OCI-LY7 (cell line): ENCODE results near the gene F7. TPM values are rescaled to one million over a fixed set of nuclear protein-coding genes. Genes with fewer than 3 reads are reported as not detected.

Experiments used
- BruUV-seq: library from RNA; stranded (reverse); fragments of 400-500 nt; replicated peaks from 2 replicates; lab custom pipeline; 2021; lab: Mats Ljungman, UMichigan
- CTCF ChIA-PET: fragments of 300-600 bp; sonication (Branson Sonifier 250); formaldehyde crosslinking; loops from one replicate; lab custom pipeline; 2022; ENCODE audit warnings: antibody characterized with exemption; ENCODE audit not compliant: unreplicated experiment; lab: Charles Lee
- POLR2A ChIA-PET: fragments of 300-600 bp; sonication (Branson Sonifier 250); formaldehyde crosslinking; loops from one replicate; lab custom pipeline; 2022; ENCODE audit warnings: antibody characterized with exemption; lab: Charles Lee
- DNase-seq: peaks from one replicate; pipeline ENCODE4 v3.0.0-alpha.2; 2015; ENCODE audit warnings: low spot score
- H2AFZ ChIP-seq: fragments of 200-600 bp; sonication (generic), shearing (Covaris generic); 2 replicates; pipeline ENCODE4 v1.6.1; 2014; ENCODE audit warnings: mild to moderate bottlenecking, antibody characterized with exemption, low read length, moderate library complexity
- H3K27ac ChIP-seq: fragments of 200-600 bp; sonication (generic); 2 replicates; pipeline ENCODE4 v1.5.1; 2014; ENCODE audit warnings: mixed run types, low read depth, mild to moderate bottlenecking, moderate library complexity, low read length, inconsistent platforms; ENCODE audit not compliant: poor library complexity, severe bottlenecking
- H3K36me3 ChIP-seq: fragments of 200-600 bp; sonication (generic); 2 replicates; pipeline ENCODE4 v1.6.1; 2014; ENCODE audit warnings: mild to moderate bottlenecking, antibody characterized with exemption, low read length, moderate library complexity, mixed read lengths; ENCODE audit not compliant: insufficient read depth
- H3K4me1 ChIP-seq: fragments of 200-600 bp; sonication (generic); 2 replicates; pipeline ENCODE4 v1.5.1; 2014; ENCODE audit warnings: mild to moderate bottlenecking, low read length; ENCODE audit not compliant: insufficient read depth, poor library complexity, severe bottlenecking
- H3K4me2 ChIP-seq: fragments of 200-600 bp; sonication (generic); 2 replicates; pipeline ENCODE4 v1.6.1; 2014; ENCODE audit warnings: mild to moderate bottlenecking, low read length
- H3K4me3 ChIP-seq: fragments of 200-600 bp; sonication (generic); 2 replicates; pipeline ENCODE4 v1.5.1; 2014; ENCODE audit warnings: mild to moderate bottlenecking, low read depth, low read length; ENCODE audit not compliant: poor library complexity, severe bottlenecking
- H3K79me2 ChIP-seq: fragments of 200-600 bp; sonication (generic); 2 replicates; pipeline ENCODE4 v1.6.1; 2016; ENCODE audit warnings: low read depth, mild to moderate bottlenecking, low read length, moderate library complexity, mixed read lengths; ENCODE audit not compliant: insufficient read depth
- H3K9me2 ChIP-seq: fragments of 200-600 bp; sonication (generic); 2 replicates; pipeline ENCODE4 v1.6.1; 2016; ENCODE audit warnings: mild to moderate bottlenecking, low read length, mixed read lengths; ENCODE audit not compliant: insufficient read depth
- H3K9me3 ChIP-seq: fragments of 200-600 bp; sonication (generic); 2 replicates; pipeline ENCODE4 v1.6.1; 2014; ENCODE audit warnings: mild to moderate bottlenecking, mixed run types, low read length, mixed read lengths
- H4K20me1 ChIP-seq: fragments of 200-600 bp; sonication (generic); 2 replicates; pipeline ENCODE4 v1.6.1; 2014; ENCODE audit warnings: mild to moderate bottlenecking, antibody characterized with exemption, low read length, moderate library complexity, mixed read lengths; ENCODE audit not compliant: insufficient read depth
- EZH2phosphoT487 ChIP-seq: fragments of 200-600 bp; sonication (generic); IDR thresholded peaks from 2 replicates; pipeline ENCODE4 v1.6.1; 2018; ENCODE audit warnings: low read depth, borderline replicate concordance, mild to moderate bottlenecking, mixed run types, antibody characterized with exemption, low read length, moderate library complexity, mixed read lengths
- intact Hi-C: fragments of 100-400 bp; cut with micrococcal nuclease; formaldehyde crosslinking; loops from one replicate; pipeline ENCODE4 v1.10.0; 2022; ENCODE audit not compliant: unreplicated experiment
- total RNA-seq, 2 experiments: library from RNA; depleted of rRNA in 1 of 2; stranded (reverse); fragments of >200 nt in 1 of 2; shearing (Covaris generic) in 1 of 2; gene quantifications; 2 replicates each; pipeline ENCODE4 v1.2.3, GENCODE V29; 2014 to 2022
- TF ChIP-seq, protein P1 (sequence below): fragments of 200-600 bp; sonication (generic); conservative IDR thresholded peaks from 2 replicates; pipeline ENCODE4 v1.5.1; 2014; ENCODE audit warnings: mild to moderate bottlenecking, antibody characterized with exemption, low read length, moderate library complexity, mixed read lengths

The F7 gene
- total RNA-seq, 2 experiments from 2014 or later, result not detected

DNA sequence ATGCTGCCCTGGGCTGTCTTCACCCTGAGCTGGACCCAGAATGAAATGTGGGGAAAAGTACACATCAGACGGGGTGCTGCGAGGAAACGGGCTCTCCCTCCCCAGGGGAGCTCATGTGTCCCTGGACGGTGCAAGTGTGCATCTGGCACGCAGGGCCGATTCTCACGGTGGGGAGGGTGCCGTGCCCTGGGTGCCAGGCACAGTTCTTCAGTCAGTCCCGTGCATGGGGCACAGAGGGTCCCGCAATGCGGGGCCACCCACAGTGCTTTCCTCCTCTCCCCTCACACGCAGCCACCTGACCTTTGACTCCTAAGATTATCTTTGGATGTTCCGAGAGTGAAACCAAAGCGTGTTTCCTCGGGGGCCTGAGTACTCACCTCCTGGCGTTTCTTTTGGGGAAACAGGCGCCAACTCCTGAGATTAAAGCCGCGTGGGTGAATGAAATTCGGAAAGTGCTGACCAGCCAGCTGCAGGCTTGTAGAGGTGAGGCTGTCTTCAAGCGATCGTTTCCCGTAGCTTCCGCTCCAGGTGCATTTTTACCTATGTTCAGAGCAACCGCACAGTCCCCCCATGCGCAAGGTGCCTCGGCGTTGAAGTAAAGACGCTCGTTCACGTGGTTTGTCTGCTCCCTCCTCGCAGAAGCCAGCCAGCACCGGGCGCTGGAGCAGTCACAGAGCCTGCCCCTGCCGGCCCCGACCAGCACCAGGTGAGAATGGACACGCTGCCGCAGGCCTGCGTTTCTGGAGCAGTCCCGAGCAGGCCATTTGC lies 17.5 kb upstream of the F7 start:
- CTCF ChIA-PET, result no interaction called here

DNA sequence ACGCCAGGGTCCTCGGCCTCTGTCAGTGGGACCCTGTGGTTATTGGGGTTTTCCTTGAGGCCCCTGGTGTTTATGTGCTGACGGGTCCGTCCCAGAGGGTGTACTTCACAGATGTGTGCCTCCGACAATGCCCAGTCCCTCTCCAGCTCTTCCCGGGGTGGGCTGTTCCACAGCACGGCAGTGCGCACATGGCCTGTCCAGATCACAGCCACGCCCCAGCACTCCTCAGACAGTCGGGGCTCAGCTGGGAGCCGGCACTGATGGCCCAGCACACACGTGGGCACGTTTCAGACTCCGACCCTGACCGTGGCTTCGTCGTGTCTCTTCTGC lies 16.9 kb upstream of the F7 start:
- no peak overlapping the region for H3K27ac ChIP-seq
- intact Hi-C loops, result no loop called here
- H2AFZ ChIP-seq, result no peak overlapping the region
- H3K9me2 ChIP-seq, result no peaks in the 10 kb centered on the region
- no peaks in the 10 kb centered on the region for H3K9me3 ChIP-seq
- no TSS peak for BruUV-seq
- TF ChIP-seq EZH2phosphoT487, result no peak
- TF ChIP-seq, protein P1, sequence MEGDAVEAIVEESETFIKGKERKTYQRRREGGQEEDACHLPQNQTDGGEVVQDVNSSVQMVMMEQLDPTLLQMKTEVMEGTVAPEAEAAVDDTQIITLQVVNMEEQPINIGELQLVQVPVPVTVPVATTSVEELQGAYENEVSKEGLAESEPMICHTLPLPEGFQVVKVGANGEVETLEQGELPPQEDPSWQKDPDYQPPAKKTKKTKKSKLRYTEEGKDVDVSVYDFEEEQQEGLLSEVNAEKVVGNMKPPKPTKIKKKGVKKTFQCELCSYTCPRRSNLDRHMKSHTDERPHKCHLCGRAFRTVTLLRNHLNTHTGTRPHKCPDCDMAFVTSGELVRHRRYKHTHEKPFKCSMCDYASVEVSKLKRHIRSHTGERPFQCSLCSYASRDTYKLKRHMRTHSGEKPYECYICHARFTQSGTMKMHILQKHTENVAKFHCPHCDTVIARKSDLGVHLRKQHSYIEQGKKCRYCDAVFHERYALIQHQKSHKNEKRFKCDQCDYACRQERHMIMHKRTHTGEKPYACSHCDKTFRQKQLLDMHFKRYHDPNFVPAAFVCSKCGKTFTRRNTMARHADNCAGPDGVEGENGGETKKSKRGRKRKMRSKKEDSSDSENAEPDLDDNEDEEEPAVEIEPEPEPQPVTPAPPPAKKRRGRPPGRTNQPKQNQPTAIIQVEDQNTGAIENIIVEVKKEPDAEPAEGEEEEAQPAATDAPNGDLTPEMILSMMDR, result no peak
- H3K4me2 ChIP-seq, result no peak overlapping the region
- CTCF ChIA-PET, result no interaction called here
- POLR2A ChIA-PET, result no interaction called here
- DNase-seq, result no peak
- H3K4me1 ChIP-seq, result no peaks in the 10 kb centered on the region
- no peaks in the 10 kb centered on the region for H4K20me1 ChIP-seq
- H3K4me3 ChIP-seq, result no peak overlapping the region
- no peaks in the 10 kb centered on the region for H3K79me2 ChIP-seq
- H3K36me3 ChIP-seq, result no peaks in the 10 kb centered on the region

More for the DNA sequence above, 17.5 kb upstream of the F7 start:
- Histone ChIP-seq H3K27ac (no peak overlapping the region), H3K4me2 (no peak overlapping the region), H3K4me3 (no peak overlapping the region), H3K9me3 (no peaks in the 10 kb centered on the region), H3K4me1 (no peaks in the 10 kb centered on the region), H3K36me3 (no peaks in the 10 kb centered on the region), H3K9me2 (no peaks in the 10 kb centered on the region), H2AFZ (no peak overlapping the region), H3K79me2 (no peaks in the 10 kb centered on the region), H4K20me1 (no peaks in the 10 kb centered on the region)
- POLR2A ChIA-PET, result no interaction called here
- no peak for DNase-seq
- no TSS peak for BruUV-seq
- intact Hi-C loops, result no loop called here
- no peak for TF ChIP-seq EZH2phosphoT487
- TF ChIP-seq, protein P1, result no peak

DNA sequence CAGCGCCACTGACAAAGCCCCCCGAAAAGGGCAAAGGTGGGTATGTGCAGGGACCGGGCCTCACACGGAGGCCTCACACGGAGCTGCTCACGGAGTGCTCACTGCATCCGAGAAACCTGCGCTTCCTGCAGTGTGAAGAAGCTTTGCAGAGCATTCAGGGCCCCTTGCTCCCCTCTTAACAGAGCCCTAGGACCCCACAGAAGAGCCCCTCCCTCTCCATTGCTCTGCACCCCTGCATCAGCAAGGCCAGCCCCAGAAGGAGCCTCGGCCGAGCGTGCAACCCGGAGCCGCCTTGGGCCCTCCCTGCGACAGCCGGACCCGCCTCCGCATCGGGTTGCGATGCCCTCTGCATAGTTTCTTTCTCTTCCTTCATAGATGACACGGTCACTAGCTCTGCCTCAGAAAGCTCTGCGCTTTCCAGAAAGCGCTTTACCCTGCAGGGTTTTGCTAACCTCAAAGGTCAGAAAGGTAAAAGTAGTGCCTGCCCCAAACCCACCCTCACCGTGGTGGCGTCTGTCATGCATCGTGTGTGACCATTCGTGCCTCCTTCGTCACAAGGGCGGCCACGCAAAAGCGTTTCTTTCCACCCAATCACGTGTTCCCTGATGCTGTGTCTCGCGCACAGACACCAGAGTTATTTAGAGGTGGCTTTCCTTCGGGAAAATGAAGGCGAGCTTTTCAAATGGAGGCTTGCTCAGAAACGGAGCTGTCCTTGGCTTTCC lies 15.7 kb upstream of the F7 start:
- Histone ChIP-seq H3K27ac (no peak overlapping the region), H4K20me1 (no peaks in the 10 kb centered on the region), H3K4me3 (no peak overlapping the region), H3K4me1 (no peaks in the 10 kb centered on the region), H3K4me2 (no peak overlapping the region), H3K9me3 (no peaks in the 10 kb centered on the region), H3K79me2 (no peaks in the 10 kb centered on the region), H3K36me3 (no peaks in the 10 kb centered on the region), H3K9me2 (no peaks in the 10 kb centered on the region), H2AFZ (no peak overlapping the region)
- CTCF ChIA-PET, result no interaction called here
- POLR2A ChIA-PET, result no interaction called here
- intact Hi-C loops, result no loop called here
- DNase-seq, result no peak
- no peak for TF ChIP-seq EZH2phosphoT487
- TF ChIP-seq, protein P1, result no peak
- no TSS peak for BruUV-seq
